ENCODE data around the gene SLX9.

GRCh38 chr21:44966135-44967081 lies 26.6 kb downstream of the SLX9 start:
- TF ChIP-seq POLR2AphosphoS5 (IDR thresholded peaks at IDR 0.05) (no peak), CTCF (IDR thresholded peaks at IDR 0.05) (no peak), POLR2A (IDR thresholded peaks at IDR 0.05; ENCODE audit: low read depth) (no peak), EP300 (IDR thresholded peaks at IDR 0.05) (no peak)

Data from esophagus muscularis mucosa (tissue), 4 donors.